Keratinocyte (primary cell): Measurements from ENCODE around the gene IFIT3. TPM values are rescaled to one million over a fixed set of nuclear protein-coding genes. Genes with fewer than 3 reads are reported as not detected.

Source experiments
- DNase-seq: peaks from one replicate; pipeline ENCODE4 v3.0.0-alpha.2; 2011; ENCODE audit warnings: low read depth, missing footprints, low spot score
- FAIRE-seq: peaks from 2 replicates; lab custom pipeline; 2011; peaks lifted over from hg19 to GRCh38; lab: Jason Lieb, UNC
- H2AFZ ChIP-seq: 2 replicates; pipeline ENCODE4 v1.6.0; 2012; ENCODE audit warnings: low read length, control low read depth, inconsistent platforms; ENCODE audit not compliant: control insufficient read depth
- H3K27ac ChIP-seq: 2 replicates; pipeline ENCODE4 v1.5.1; 2011; ENCODE audit warnings: low read length; ENCODE audit not compliant: control insufficient read depth, insufficient read depth
- H3K27me3 ChIP-seq: 3 replicates; pipeline ENCODE4 v1.6.0; 2011; ENCODE audit warnings: low read length; ENCODE audit not compliant: control insufficient read depth, insufficient read depth; ENCODE audit errors: extremely low read depth
- H3K36me3 ChIP-seq, 2 experiments: 2 replicates in 1 of 2; 3 replicates in 1 of 2; pipeline ENCODE4 v1.5.1; 2011; ENCODE audit warnings: low read length in 2 of 2, mild to moderate bottlenecking in 1 of 2; ENCODE audit not compliant: control insufficient read depth in 2 of 2, insufficient read depth in 2 of 2; ENCODE audit errors: extremely low read depth in 1 of 2
- H3K4me1 ChIP-seq: 3 replicates; pipeline ENCODE4 v1.5.1; 2011; ENCODE audit warnings: low read length; ENCODE audit not compliant: control insufficient read depth, insufficient read depth; ENCODE audit errors: extremely low read depth
- H3K4me2 ChIP-seq: 3 replicates; pipeline ENCODE4 v1.6.0; 2011; ENCODE audit warnings: low read depth, low read length; ENCODE audit not compliant: control insufficient read depth, insufficient read depth; ENCODE audit errors: extremely low read depth
- H3K4me3 ChIP-seq, 3 experiments: fragments of 200-600 bp in 1 of 3; sonication (generic) in 1 of 3; 2 replicates in 2 of 3; 3 replicates in 1 of 3; pipeline ENCODE4 v1.5.1; 2011 to 2016; ENCODE audit warnings: low read length in 3 of 3, mild to moderate bottlenecking in 3 of 3, control low read depth in 2 of 3, inconsistent platforms in 1 of 3, low read depth in 1 of 3, mixed read lengths in 1 of 3, mixed run types in 1 of 3, moderate library complexity in 1 of 3; ENCODE audit not compliant: control insufficient read depth in 2 of 3, insufficient read depth in 2 of 3; ENCODE audit errors: extremely low read depth in 1 of 3
- H3K79me2 ChIP-seq: 2 replicates; pipeline ENCODE4 v1.6.0; 2012; ENCODE audit warnings: low read length; ENCODE audit not compliant: control insufficient read depth, insufficient read depth
- H3K9ac ChIP-seq: 3 replicates; pipeline ENCODE4 v1.6.0; 2011; ENCODE audit warnings: low read length; ENCODE audit not compliant: control insufficient read depth, insufficient read depth; ENCODE audit errors: extremely low read depth
- H3K9me1 ChIP-seq: 3 replicates; pipeline ENCODE4 v1.6.0; 2011; ENCODE audit warnings: low read length; ENCODE audit not compliant: control insufficient read depth, insufficient read depth; ENCODE audit errors: extremely low read depth
- H3K9me3 ChIP-seq: 2 replicates; pipeline ENCODE4 v1.5.1; 2012; ENCODE audit warnings: low read depth, low read length; ENCODE audit not compliant: control insufficient read depth
- H4K20me1 ChIP-seq: 3 replicates; pipeline ENCODE4 v1.6.0; 2011; ENCODE audit warnings: low read length; ENCODE audit not compliant: control insufficient read depth, insufficient read depth; ENCODE audit errors: extremely low read depth
- CTCF ChIP-seq, 3 experiments: IDR thresholded peaks in 1 of 3; conservative IDR thresholded peaks in 1 of 3; optimal IDR thresholded peaks in 1 of 3; 2 replicates in 2 of 3; 3 replicates in 1 of 3; pipeline versions ENCODE3 to v1.5.1; 2011; ENCODE audit warnings: low read length in 3 of 3, mild to moderate bottlenecking in 3 of 3, moderate library complexity in 2 of 3, control low read depth in 1 of 3, inconsistent platforms in 1 of 3; ENCODE audit not compliant: insufficient read depth in 2 of 3; ENCODE audit errors: extremely low read depth in 1 of 3
- EZH2 ChIP-seq: IDR thresholded peaks from one replicate; pipeline ENCODE4 v1.6.1; 2012; ENCODE audit warnings: inconsistent platforms, mild to moderate bottlenecking, low read length, moderate library complexity
- dilution Hi-C: fragments of 300-500 bp; cut with MboI; formaldehyde crosslinking; loops from one replicate; pipeline ENCODE4 v1.7.0; 2020; ENCODE audit warnings: low sequenced_read_pairs; ENCODE audit not compliant: extremely low pct_ligation_motif_present
- polyA plus RNA-seq, 5 experiments: library from polyadenylated mRNA; depleted of rRNA in 3 of 5; stranded (reverse) in 3 of 5; stranded (forward) in 1 of 5; unstranded in 1 of 5; fragments of >200 nt; gene quantifications; 1 replicate in 1 of 5; 2 replicates in 3 of 5; 3 replicates in 1 of 5; pipeline versions ENCODE4 v1.2.1 to v1.2.3, GENCODE V29; 2011 to 2012; ENCODE audit warnings: missing spikeins in 2 of 5, low read depth in 1 of 5, low replicate concordance in 1 of 5

The IFIT3 gene
- polyA plus RNA-seq, 1 donor (not counting 4 experiments of a cell fraction or from before 2014, with no cell fraction given), result 42.6 TPM

- peak overlapping the region; percentile 74 for H3K27ac ChIP-seq
- H4K20me1 ChIP-seq, result no peaks in the 10 kb centered on the region
- peak overlapping the region; percentile 15 for H2AFZ ChIP-seq
- TF ChIP-seq EZH2, result no peak
- TF ChIP-seq CTCF (optimal IDR thresholded peaks at IDR 0.05 in 1 of 3, IDR thresholded peaks at IDR 0.05 in 1 of 3, conservative IDR thresholded peaks at IDR 0.05 in 1 of 3; ENCODE audit: extremely low read depth in 1 of 3, insufficient read depth in 2 of 3, low read length in 3 of 3), result no peak
- no peaks in the 10 kb centered on the region for H3K9me1 ChIP-seq
- peaks cover 4% of the 10 kb centered on the region for H3K79me2 ChIP-seq
- H3K4me3 ChIP-seq, result peak overlapping the region; percentile 18 to 77 (median 58)
- H3K4me1 ChIP-seq, result peaks cover 30% of the 10 kb centered on the region
- DNase-seq, result no peak
- H3K36me3 ChIP-seq, result no peaks in the 10 kb centered on the region
- H3K4me2 ChIP-seq, result peak overlapping the region; percentile 90
- dilution Hi-C loops, result no loop called here
- H3K9me3 ChIP-seq, result no peaks in the 10 kb centered on the region
- peak overlapping the region; percentile 71 for H3K9ac ChIP-seq
- H3K27me3 ChIP-seq, result no peaks in the 10 kb centered on the region
- FAIRE-seq, result no peak
Measured at GRCh38 chr10:89332123-89332633, 4.4 kb downstream of the IFIT3 start.

GRCh38 chr10:89335226-89335625 is 7.4 kb downstream of the IFIT3 start:
- H3K9me1 ChIP-seq, result no peaks in the 10 kb centered on the region
- H3K27ac ChIP-seq, result no peak overlapping the region
- FAIRE-seq (no peak), DNase-seq (no peak)
- no peaks in the 10 kb centered on the region for H3K27me3 ChIP-seq
- no peak overlapping the region for H2AFZ ChIP-seq
- TF ChIP-seq EZH2, result no peak
- TF ChIP-seq CTCF (optimal IDR thresholded peaks at IDR 0.05 in 1 of 3, IDR thresholded peaks at IDR 0.05 in 1 of 3, conservative IDR thresholded peaks at IDR 0.05 in 1 of 3; ENCODE audit: extremely low read depth in 1 of 3, insufficient read depth in 2 of 3, low read length in 3 of 3), result no peak
- H3K79me2 ChIP-seq, result peaks cover 4% of the 10 kb centered on the region
- no peak overlapping the region for H3K4me2 ChIP-seq
- H3K36me3 ChIP-seq, result peaks cover 0 to 7% of the 10 kb centered on the region in 2 experiments
- H4K20me1 ChIP-seq, result no peaks in the 10 kb centered on the region
- peaks cover 33% of the 10 kb centered on the region for H3K4me1 ChIP-seq
- no peak overlapping the region for H3K9ac ChIP-seq
- H3K9me3 ChIP-seq, result no peaks in the 10 kb centered on the region
- no peak overlapping the region for H3K4me3 ChIP-seq
- dilution Hi-C loops, result no loop called here
